Neural progenitor cell (in vitro differentiated cells): ENCODE results near the gene FARP2. TPM values are rescaled to one million over a fixed set of nuclear protein-coding genes. Genes with fewer than 3 reads are reported as not detected.

ENCODE experiments used
- DNase-seq: peaks from one replicate; pipeline ENCODE4 v3.0.0-alpha.2; 2016; ENCODE audit warnings: low spot score
- H2AFZ ChIP-seq: fragments of 200-600 bp; sonication (generic); replicated peaks from 2 replicates; pipeline ENCODE4 v1.6.1; 2016; ENCODE audit warnings: antibody characterized with exemption
- H3F3A ChIP-seq: fragments of 200-600 bp; sonication (generic); 2 replicates; pipeline ENCODE4 v1.6.1; 2016; ENCODE audit warnings: antibody characterized with exemption, low read depth
- H3K27ac ChIP-seq: fragments of 200-600 bp; sonication (generic); 2 replicates; pipeline ENCODE4 v1.5.1; 2016; ENCODE audit warnings: mild to moderate bottlenecking
- H3K27me3 ChIP-seq: fragments of 200-600 bp; sonication (generic); 2 replicates; pipeline ENCODE4 v1.6.1; 2016; ENCODE audit warnings: mild to moderate bottlenecking, moderate library complexity
- H3K36me3 ChIP-seq: fragments of 200-600 bp; sonication (generic); 2 replicates; pipeline ENCODE4 v1.5.1; 2016
- H3K4me1 ChIP-seq: fragments of 200-600 bp; sonication (generic); 2 replicates; pipeline ENCODE4 v1.6.1; 2016; ENCODE audit warnings: mixed run types
- H3K4me2 ChIP-seq: fragments of 200-600 bp; sonication (generic); 2 replicates; pipeline ENCODE4 v1.6.1; 2016
- H3K4me3 ChIP-seq: fragments of 200-600 bp; sonication (generic); 2 replicates; pipeline ENCODE4 v1.5.1; 2016
- H3K79me2 ChIP-seq: fragments of 200-600 bp; sonication (generic); 2 replicates; pipeline ENCODE4 v1.6.1; 2016; ENCODE audit warnings: low read depth
- H3K9ac ChIP-seq: fragments of 200-600 bp; sonication (generic); 2 replicates; pipeline ENCODE4 v1.6.1; 2016
- H3K9me3 ChIP-seq: fragments of 200-600 bp; sonication (generic); 2 replicates; pipeline ENCODE4 v1.5.1; 2016; ENCODE audit warnings: low read depth
- H4K20me1 ChIP-seq: fragments of 200-600 bp; sonication (generic); 2 replicates; pipeline ENCODE4 v1.6.1; 2016; ENCODE audit warnings: low read depth
- H3K27ac Mint-ChIP-seq: 3 replicates; pipeline ENCODE4 v1.8.0; 2021; ENCODE audit warnings: mixed read lengths
- H3K27me3 Mint-ChIP-seq: 2 replicates; pipeline ENCODE4 v1.8.0; 2022; ENCODE audit warnings: low read depth, mild to moderate bottlenecking, inconsistent platforms, moderate library complexity, mixed read lengths; ENCODE audit not compliant: insufficient read depth
- H3K36me3 Mint-ChIP-seq: 3 replicates; pipeline ENCODE4 v1.8.0; 2021; ENCODE audit warnings: mixed read lengths
- H3K4me1 Mint-ChIP-seq: 3 replicates; pipeline ENCODE4 v1.8.0; 2021; ENCODE audit warnings: mixed read lengths
- H3K4me3 Mint-ChIP-seq: 3 replicates; pipeline ENCODE4 v1.8.0; 2021; ENCODE audit warnings: mild to moderate bottlenecking, moderate library complexity, mixed read lengths
- H3K9me3 Mint-ChIP-seq: 3 replicates; pipeline ENCODE4 v1.8.0; 2020; ENCODE audit warnings: mixed read lengths
- EZH2 ChIP-seq: fragments of 200-600 bp; sonication (generic); IDR thresholded peaks from 2 replicates; pipeline ENCODE4 v1.6.1; 2017; ENCODE audit warnings: antibody characterized with exemption, mild to moderate bottlenecking, moderate library complexity
- EZH2phosphoT487 ChIP-seq: fragments of 200-600 bp; sonication (generic); IDR thresholded peaks from 2 replicates; pipeline ENCODE4 v1.6.1; 2017; ENCODE audit warnings: antibody characterized with exemption
- total RNA-seq: library from RNA; depleted of rRNA; stranded (reverse); fragments of >200 nt; gene quantifications from 2 replicates; pipeline ENCODE4 v1.2.3, GENCODE V29; 2015; ENCODE audit warnings: low replicate concordance
- TF ChIP-seq, protein P1 (sequence below): fragments of 200-600 bp; sonication (generic); IDR thresholded peaks from 2 replicates; pipeline ENCODE4 v1.5.1; 2017; ENCODE audit warnings: antibody characterized with exemption, mild to moderate bottlenecking

Gene FARP2
- total RNA-seq, 1 donor from 2014 or later = 32.3 TPM

DNA sequence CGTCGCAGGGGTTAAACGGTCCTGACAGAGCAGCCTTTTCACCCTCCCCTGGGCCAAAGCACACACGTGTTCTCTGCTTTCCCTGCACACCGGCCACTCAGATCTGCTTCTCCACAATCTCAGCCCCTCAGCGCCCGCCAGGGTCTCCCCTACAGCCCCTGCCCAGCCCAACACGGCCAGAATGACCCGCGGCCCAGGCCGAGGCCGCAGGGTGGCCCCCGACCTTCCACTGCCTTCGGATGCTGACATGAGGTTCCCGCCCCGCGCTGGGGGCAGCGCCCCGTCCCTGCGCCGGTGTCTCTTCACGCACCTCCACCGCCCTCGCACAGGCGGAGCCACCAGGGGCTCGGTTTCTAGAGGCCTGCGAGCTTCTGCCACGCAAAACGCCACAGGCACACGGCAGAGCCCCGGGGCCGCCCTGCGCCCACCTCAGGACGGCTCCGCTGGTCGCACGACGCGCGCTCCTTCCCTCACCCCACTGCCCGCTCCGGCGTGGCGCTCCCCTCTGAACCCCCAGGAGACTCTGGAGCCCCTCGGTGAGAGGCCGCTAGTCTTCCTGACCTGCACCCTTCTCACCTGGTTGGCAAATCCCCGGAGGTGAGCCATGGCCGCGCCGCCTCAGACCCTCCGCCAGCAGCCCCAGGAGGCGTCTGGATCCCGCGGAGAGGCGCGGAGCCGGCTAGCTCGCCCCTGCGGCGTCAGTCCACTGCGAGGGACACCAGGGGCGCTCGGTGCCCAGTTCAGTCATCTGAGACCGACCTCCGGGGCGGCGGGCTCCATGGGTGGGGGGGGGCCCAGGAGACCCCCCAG lies 151.6 kb downstream of the FARP2 start:
- H3K36me3 Mint-ChIP-seq = no peaks in the 10 kb centered on the region
- H3K27ac Mint-ChIP-seq = no peak overlapping the region
- no peaks in the 10 kb centered on the region for H3K27me3 Mint-ChIP-seq
- Histone ChIP-seq H3K27ac (no peak overlapping the region), H3K36me3 (no peaks in the 10 kb centered on the region), H3K4me1 (peaks cover 22% of the 10 kb centered on the region), H3K9ac (peak overlapping the region; percentile 52), H2AFZ (no peak overlapping the region), H3K4me2 (peak overlapping the region; percentile 92), H4K20me1 (peaks cover 44% of the 10 kb centered on the region), H3K27me3 (peaks cover 11% of the 10 kb centered on the region), H3K4me3 (peak overlapping the region; percentile 95), H3K9me3 (no peaks in the 10 kb centered on the region), H3F3A (no peaks in the 10 kb centered on the region), H3K79me2 (peaks cover 55% of the 10 kb centered on the region)
- H3K9me3 Mint-ChIP-seq = no peaks in the 10 kb centered on the region
- H3K4me1 Mint-ChIP-seq = peaks cover 19% of the 10 kb centered on the region
- DNase-seq = peak; percentile 80
- TF ChIP-seq, protein P1, sequence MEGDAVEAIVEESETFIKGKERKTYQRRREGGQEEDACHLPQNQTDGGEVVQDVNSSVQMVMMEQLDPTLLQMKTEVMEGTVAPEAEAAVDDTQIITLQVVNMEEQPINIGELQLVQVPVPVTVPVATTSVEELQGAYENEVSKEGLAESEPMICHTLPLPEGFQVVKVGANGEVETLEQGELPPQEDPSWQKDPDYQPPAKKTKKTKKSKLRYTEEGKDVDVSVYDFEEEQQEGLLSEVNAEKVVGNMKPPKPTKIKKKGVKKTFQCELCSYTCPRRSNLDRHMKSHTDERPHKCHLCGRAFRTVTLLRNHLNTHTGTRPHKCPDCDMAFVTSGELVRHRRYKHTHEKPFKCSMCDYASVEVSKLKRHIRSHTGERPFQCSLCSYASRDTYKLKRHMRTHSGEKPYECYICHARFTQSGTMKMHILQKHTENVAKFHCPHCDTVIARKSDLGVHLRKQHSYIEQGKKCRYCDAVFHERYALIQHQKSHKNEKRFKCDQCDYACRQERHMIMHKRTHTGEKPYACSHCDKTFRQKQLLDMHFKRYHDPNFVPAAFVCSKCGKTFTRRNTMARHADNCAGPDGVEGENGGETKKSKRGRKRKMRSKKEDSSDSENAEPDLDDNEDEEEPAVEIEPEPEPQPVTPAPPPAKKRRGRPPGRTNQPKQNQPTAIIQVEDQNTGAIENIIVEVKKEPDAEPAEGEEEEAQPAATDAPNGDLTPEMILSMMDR = peak; percentile 45
- TF ChIP-seq EZH2phosphoT487 = no peak
- H3K4me3 Mint-ChIP-seq = peak overlapping the region; percentile 92

- peak within 1 kb of the TSS; percentile 24 for H3K27ac Mint-ChIP-seq
- Histone ChIP-seq H2AFZ (peak within 1 kb of the TSS; percentile 51), H3K36me3 (no peaks in the 10 kb centered on the region), H3K4me2 (peak within 1 kb of the TSS; percentile 92), H3K79me2 (peaks cover 46% of the 10 kb centered on the region), H3K9ac (peak within 1 kb of the TSS; percentile 52), H3K9me3 (no peaks in the 10 kb centered on the region), H3K4me3 (peak within 1 kb of the TSS; percentile 95), H3K27ac (no peak within 1 kb of the TSS), H4K20me1 (peaks cover 44% of the 10 kb centered on the region), H3F3A (no peaks in the 10 kb centered on the region), H3K27me3 (peaks cover 11% of the 10 kb centered on the region), H3K4me1 (peaks cover 22% of the 10 kb centered on the region)
- no peaks in the 10 kb centered on the region for H3K36me3 Mint-ChIP-seq
- H3K4me1 Mint-ChIP-seq = peaks cover 19% of the 10 kb centered on the region
- peak; percentile 100 for DNase-seq
- peaks cover 3% of the 10 kb centered on the region for H3K27me3 Mint-ChIP-seq
- H3K9me3 Mint-ChIP-seq = no peaks in the 10 kb centered on the region
- TF ChIP-seq, protein P1 = no peak
- no peak for TF ChIP-seq EZH2phosphoT487
- TF ChIP-seq EZH2 = no peak
- H3K4me3 Mint-ChIP-seq = peak within 1 kb of the TSS; percentile 92
Observed at GRCh38 chr2:241508240-241509154, 152.4 kb downstream of the FARP2 start, which contains the start of gene STK25. TSS of gene STK25 (minus strand) at chr2:241508584. CDS start at chr2:241508035, 549 bp downstream.

DNA sequence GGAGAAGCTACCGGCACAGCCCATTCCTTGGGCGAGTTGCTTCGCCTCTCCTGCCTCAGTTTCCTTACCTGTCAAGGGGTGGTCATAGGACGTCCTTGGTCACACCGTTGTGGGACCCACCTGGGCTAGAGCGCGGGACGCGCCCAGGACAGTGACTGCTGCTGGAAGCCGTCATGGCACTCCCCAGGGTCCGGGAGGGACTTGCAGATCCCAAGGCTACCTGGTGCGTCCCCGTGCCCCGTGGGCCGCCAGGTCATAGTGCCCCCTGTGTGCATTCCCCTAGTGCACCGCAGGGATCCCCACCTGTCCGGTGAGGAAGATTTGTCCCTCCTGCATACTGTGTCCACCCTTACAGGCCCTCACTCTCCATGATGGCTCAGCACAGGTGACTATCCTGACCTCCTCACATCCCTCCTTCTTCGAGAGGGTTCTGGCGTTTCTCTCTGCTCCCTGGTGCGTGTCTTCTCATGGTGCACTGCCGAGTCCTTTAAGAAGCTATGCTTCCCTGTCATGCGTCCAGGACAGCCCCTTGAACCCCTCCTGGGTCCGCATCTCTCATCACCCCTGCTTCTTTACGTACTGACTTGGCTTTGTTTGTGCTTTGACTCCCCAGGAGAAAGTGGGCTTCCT lies 153.2 kb downstream of the FARP2 start:
- H3K4me1 ChIP-seq = peaks cover 22% of the 10 kb centered on the region
- H3K79me2 ChIP-seq = peaks cover 38% of the 10 kb centered on the region
- H3K9ac ChIP-seq = no peak overlapping the region
- peaks cover 11% of the 10 kb centered on the region for H3K27me3 ChIP-seq
- H3F3A ChIP-seq = no peaks in the 10 kb centered on the region
- H3K36me3 ChIP-seq = no peaks in the 10 kb centered on the region
- Mint-ChIP-seq H3K36me3 (no peaks in the 10 kb centered on the region), H3K9me3 (no peaks in the 10 kb centered on the region), H3K27me3 (peaks cover 3% of the 10 kb centered on the region), H3K4me1 (peaks cover 19% of the 10 kb centered on the region), H3K4me3 (peak overlapping the region; percentile 87), H3K27ac (peak overlapping the region; percentile 24)
- no peak for DNase-seq
- peaks cover 38% of the 10 kb centered on the region for H4K20me1 ChIP-seq
- H3K4me2 ChIP-seq = peak overlapping the region; percentile 53
- no peaks in the 10 kb centered on the region for H3K9me3 ChIP-seq
- TF ChIP-seq, protein P1 = no peak
- no peak overlapping the region for H3K27ac ChIP-seq
- peak overlapping the region; percentile 51 for H2AFZ ChIP-seq
- peak overlapping the region; percentile 95 for H3K4me3 ChIP-seq
